SW480 (cell line): ENCODE measurements around the gene IL17D.
"Not testable (repeated sequence)": the region's sequence is repeated elsewhere in the genome, so short reads cannot be mapped to it uniquely, and the experiment has no call there.

Experiments used
- DNase-seq: peaks from one replicate; pipeline ENCODE4 v3.0.0-alpha.2; 2016; ENCODE audit warnings: low spot score

The IL17D gene

GRCh38 chr13:20719783-20720182 is 16.3 kb downstream of the IL17D start:
- DNase-seq = no peak

- no peak for DNase-seq
These were observed 17.0 kb downstream of the IL17D start for GRCh38 chr13:20720499-20720898.

GRCh38 chr13:20721058-20721453 is 17.6 kb downstream of the IL17D start:
- no peak for DNase-seq

- no peak for DNase-seq
These were observed 18.2 kb downstream of the IL17D start for GRCh38 chr13:20721454-20722357.

- DNase-seq = no peak
These were observed 24.4 kb downstream of the IL17D start for GRCh38 chr13:20727856-20728255.

GRCh38 chr13:20728579-20729311 is 25.2 kb downstream of the IL17D start:
- DNase-seq = no peak

GRCh38 chr13:20729633-20730585 is 26.4 kb downstream of the IL17D start:
- no peak for DNase-seq

- no peak for DNase-seq
These were observed 35.1 kb downstream of the IL17D start for GRCh38 chr13:20738616-20739015.

- DNase-seq = no peak
These were observed 36.5 kb downstream of the IL17D start for GRCh38 chr13:20740021-20740420.

GRCh38 chr13:20743830-20744404 is 40.4 kb downstream of the IL17D start:
- DNase-seq = not testable (repeated sequence)

- DNase-seq = no peak
These were observed 45.9 kb downstream of the IL17D start for GRCh38 chr13:20749377-20749776.

- no peak for DNase-seq
These were observed 50.5 kb downstream of the IL17D start for GRCh38 chr13:20754009-20754408.

- no peak for DNase-seq
These were observed 57.4 kb downstream of the IL17D start for GRCh38 chr13:20760872-20761271.

GRCh38 chr13:20767309-20767943 is 63.9 kb downstream of the IL17D start:
- DNase-seq = no peak

- no peak for DNase-seq
These were observed 65.6 kb downstream of the IL17D start for GRCh38 chr13:20769091-20769490.

GRCh38 chr13:20769834-20770233 is 66.3 kb downstream of the IL17D start:
- no peak for DNase-seq
